SK-N-SH treated with all-trans-retinoic acid at 6 μM for 48 hours (cell line): ENCODE data around the gene RPS23.

Experiments used
- ATAC-seq: fragments of 200-7000 bp; cut with Tn5 transposase; 3 replicates; pipeline ENCODE4 v1.9.1; 2020; ENCODE audit warnings: mild to moderate bottlenecking, moderate library complexity
- ARNTL ChIP-seq: fragments of 450-650 bp; formaldehyde crosslinking; IDR thresholded peaks from 2 replicates; pipeline ENCODE4 v1.5.0; 2020; ENCODE audit warnings: low read depth, mild to moderate bottlenecking, moderate library complexity, borderline replicate concordance
- ESRRG ChIP-seq: fragments of 250-450 bp; sonication (Bioruptor Pico); IDR thresholded peaks from 2 replicates; pipeline ENCODE4 v1.6.1; 2021; ENCODE audit warnings: mild to moderate bottlenecking
- GLIS3 ChIP-seq: fragments of 250-450 bp; sonication (Bioruptor Pico); IDR thresholded peaks from 2 replicates; pipeline ENCODE4 v1.5.0; 2020; ENCODE audit warnings: mild to moderate bottlenecking, moderate library complexity
- ISL1 ChIP-seq: fragments of 250-450 bp; sonication (Bioruptor Pico); IDR thresholded peaks from 2 replicates; pipeline ENCODE4 v2.1.2; 2022; ENCODE audit warnings: mild to moderate bottlenecking, moderate library complexity
- PPARA ChIP-seq: fragments of 250-450 bp; sonication (Bioruptor Pico); IDR thresholded peaks from 2 replicates; pipeline ENCODE4 v1.5.0; 2020; ENCODE audit warnings: mild to moderate bottlenecking, borderline replicate concordance
- RARB ChIP-seq: fragments of 250-450 bp; sonication (Bioruptor Pico); IDR thresholded peaks from 2 replicates; pipeline ENCODE4 v1.8.0; 2021; ENCODE audit warnings: mild to moderate bottlenecking, moderate library complexity
- TCF4 ChIP-seq: fragments of 250-450 bp; sonication (Bioruptor Pico); IDR thresholded peaks from 2 replicates; pipeline ENCODE4 v1.8.0; 2021; ENCODE audit warnings: mild to moderate bottlenecking, moderate library complexity, borderline replicate concordance
- TOX ChIP-seq: fragments of 250-450 bp; sonication (Bioruptor Pico); IDR thresholded peaks from 2 replicates; pipeline ENCODE4 v1.8.0; 2021; ENCODE audit warnings: mild to moderate bottlenecking, moderate library complexity, borderline replicate concordance
- ZC3H10 ChIP-seq: fragments of 250-450 bp; sonication (Bioruptor Pico); IDR thresholded peaks from 2 replicates; pipeline ENCODE4 v1.5.1; 2021; ENCODE audit warnings: mild to moderate bottlenecking, moderate library complexity
- ZFP3 ChIP-seq: fragments of 250-450 bp; sonication (Bioruptor Pico); IDR thresholded peaks from 2 replicates; pipeline ENCODE4 v1.5.0; 2020; ENCODE audit warnings: mild to moderate bottlenecking, moderate library complexity
- ZFP30 ChIP-seq: fragments of 450-650 bp; formaldehyde crosslinking; IDR thresholded peaks from 2 replicates; pipeline ENCODE4 v1.5.0; 2022; ENCODE audit warnings: mild to moderate bottlenecking, moderate library complexity
- ZNF565 ChIP-seq: fragments of 450-650 bp; formaldehyde crosslinking; conservative IDR thresholded peaks from 2 replicates; pipeline ENCODE4 v1.5.0; 2020; ENCODE audit warnings: low read depth, mild to moderate bottlenecking, moderate library complexity
- ZNF70 ChIP-seq: fragments of 450-650 bp; formaldehyde crosslinking; IDR thresholded peaks from 2 replicates; pipeline ENCODE4 v1.5.0; 2020; ENCODE audit warnings: mild to moderate bottlenecking, moderate library complexity
- ZNF8 ChIP-seq: fragments of 450-650 bp; formaldehyde crosslinking; IDR thresholded peaks from 2 replicates; pipeline ENCODE4 v1.5.0; 2020; ENCODE audit warnings: mild to moderate bottlenecking, moderate library complexity
- TF ChIP-seq, protein P1 (sequence below): fragments of 250-450 bp; sonication (Bioruptor Pico); IDR thresholded peaks from 2 replicates; pipeline ENCODE4 v1.5.0; 2020; ENCODE audit warnings: mild to moderate bottlenecking, moderate library complexity
- TF ChIP-seq, protein P2 (sequence below): fragments of 250-450 bp; sonication (Bioruptor Pico); IDR thresholded peaks from 2 replicates; pipeline ENCODE4 v1.5.1; 2021; ENCODE audit warnings: mild to moderate bottlenecking, moderate library complexity
- TF ChIP-seq, protein P3 (sequence below): fragments of 250-450 bp; sonication (Bioruptor Pico); IDR thresholded peaks from 2 replicates; pipeline ENCODE4 v1.8.0; 2021; ENCODE audit warnings: low read depth, mild to moderate bottlenecking, moderate library complexity, borderline replicate concordance
- TF ChIP-seq, protein P4 (sequence below): fragments of 250-450 bp; sonication (Bioruptor Pico); IDR thresholded peaks from 2 replicates; pipeline ENCODE4 v1.5.1; 2020; ENCODE audit warnings: low read depth, mild to moderate bottlenecking, moderate library complexity
- TF ChIP-seq, protein P5 (sequence below): fragments of 250-450 bp; sonication (Bioruptor Pico); IDR thresholded peaks from 2 replicates; pipeline ENCODE4 v1.8.0; 2020; ENCODE audit warnings: mild to moderate bottlenecking, moderate library complexity, borderline replicate concordance

Gene RPS23

DNA sequence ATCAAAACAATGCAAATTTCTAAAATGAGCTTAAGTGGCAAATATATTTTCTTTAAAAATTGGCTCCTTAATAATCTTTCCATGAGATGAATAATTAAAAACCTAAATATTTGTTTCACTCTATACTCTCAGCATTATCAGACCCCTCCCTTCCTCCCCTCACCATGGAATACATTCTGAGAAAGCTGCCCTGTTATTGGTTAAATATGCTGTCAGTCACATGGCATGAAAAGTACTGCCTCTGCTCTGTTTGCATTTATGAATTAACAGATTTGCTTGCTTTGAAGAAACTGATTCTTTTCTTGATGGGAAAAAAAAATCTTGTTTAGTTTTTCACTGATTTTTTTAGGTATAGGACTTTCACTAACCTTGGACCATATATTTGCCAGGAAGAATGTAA is 17.0 kb upstream of the RPS23 start:
- no peak for ATAC-seq
- TF ChIP-seq TOX (no peak), ZNF565 (CRISPR knock-in tag) (no peak), ARNTL (CRISPR knock-in tag) (no peak), ZNF70 (CRISPR knock-in tag) (no peak), GLIS3 (no peak), TCF4 (CRISPR knock-in tag) (no peak), ZC3H10 (no peak), ZFP30 (no peak), ZFP3 (CRISPR knock-in tag) (no peak), ISL1 (CRISPR knock-in tag) (no peak), RARB (CRISPR knock-in tag) (no peak), ESRRG (CRISPR knock-in tag) (no peak)
- TF ChIP-seq, protein P1, sequence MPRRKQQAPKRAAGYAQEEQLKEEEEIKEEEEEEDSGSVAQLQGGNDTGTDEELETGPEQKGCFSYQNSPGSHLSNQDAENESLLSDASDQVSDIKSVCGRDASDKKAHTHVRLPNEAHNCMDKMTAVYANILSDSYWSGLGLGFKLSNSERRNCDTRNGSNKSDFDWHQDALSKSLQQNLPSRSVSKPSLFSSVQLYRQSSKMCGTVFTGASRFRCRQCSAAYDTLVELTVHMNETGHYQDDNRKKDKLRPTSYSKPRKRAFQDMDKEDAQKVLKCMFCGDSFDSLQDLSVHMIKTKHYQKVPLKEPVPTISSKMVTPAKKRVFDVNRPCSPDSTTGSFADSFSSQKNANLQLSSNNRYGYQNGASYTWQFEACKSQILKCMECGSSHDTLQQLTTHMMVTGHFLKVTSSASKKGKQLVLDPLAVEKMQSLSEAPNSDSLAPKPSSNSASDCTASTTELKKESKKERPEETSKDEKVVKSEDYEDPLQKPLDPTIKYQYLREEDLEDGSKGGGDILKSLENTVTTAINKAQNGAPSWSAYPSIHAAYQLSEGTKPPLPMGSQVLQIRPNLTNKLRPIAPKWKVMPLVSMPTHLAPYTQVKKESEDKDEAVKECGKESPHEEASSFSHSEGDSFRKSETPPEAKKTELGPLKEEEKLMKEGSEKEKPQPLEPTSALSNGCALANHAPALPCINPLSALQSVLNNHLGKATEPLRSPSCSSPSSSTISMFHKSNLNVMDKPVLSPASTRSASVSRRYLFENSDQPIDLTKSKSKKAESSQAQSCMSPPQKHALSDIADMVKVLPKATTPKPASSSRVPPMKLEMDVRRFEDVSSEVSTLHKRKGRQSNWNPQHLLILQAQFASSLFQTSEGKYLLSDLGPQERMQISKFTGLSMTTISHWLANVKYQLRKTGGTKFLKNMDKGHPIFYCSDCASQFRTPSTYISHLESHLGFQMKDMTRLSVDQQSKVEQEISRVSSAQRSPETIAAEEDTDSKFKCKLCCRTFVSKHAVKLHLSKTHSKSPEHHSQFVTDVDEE (CRISPR knock-in tag): no peak
- TF ChIP-seq, protein P2, sequence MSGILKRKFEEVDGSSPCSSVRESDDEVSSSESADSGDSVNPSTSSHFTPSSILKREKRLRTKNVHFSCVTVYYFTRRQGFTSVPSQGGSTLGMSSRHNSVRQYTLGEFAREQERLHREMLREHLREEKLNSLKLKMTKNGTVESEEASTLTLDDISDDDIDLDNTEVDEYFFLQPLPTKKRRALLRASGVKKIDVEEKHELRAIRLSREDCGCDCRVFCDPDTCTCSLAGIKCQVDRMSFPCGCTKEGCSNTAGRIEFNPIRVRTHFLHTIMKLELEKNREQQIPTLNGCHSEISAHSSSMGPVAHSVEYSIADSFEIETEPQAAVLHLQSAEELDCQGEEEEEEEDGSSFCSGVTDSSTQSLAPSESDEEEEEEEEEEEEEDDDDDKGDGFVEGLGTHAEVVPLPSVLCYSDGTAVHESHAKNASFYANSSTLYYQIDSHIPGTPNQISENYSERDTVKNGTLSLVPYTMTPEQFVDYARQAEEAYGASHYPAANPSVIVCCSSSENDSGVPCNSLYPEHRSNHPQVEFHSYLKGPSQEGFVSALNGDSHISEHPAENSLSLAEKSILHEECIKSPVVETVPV (CRISPR knock-in tag): no peak
- TF ChIP-seq, protein P3, sequence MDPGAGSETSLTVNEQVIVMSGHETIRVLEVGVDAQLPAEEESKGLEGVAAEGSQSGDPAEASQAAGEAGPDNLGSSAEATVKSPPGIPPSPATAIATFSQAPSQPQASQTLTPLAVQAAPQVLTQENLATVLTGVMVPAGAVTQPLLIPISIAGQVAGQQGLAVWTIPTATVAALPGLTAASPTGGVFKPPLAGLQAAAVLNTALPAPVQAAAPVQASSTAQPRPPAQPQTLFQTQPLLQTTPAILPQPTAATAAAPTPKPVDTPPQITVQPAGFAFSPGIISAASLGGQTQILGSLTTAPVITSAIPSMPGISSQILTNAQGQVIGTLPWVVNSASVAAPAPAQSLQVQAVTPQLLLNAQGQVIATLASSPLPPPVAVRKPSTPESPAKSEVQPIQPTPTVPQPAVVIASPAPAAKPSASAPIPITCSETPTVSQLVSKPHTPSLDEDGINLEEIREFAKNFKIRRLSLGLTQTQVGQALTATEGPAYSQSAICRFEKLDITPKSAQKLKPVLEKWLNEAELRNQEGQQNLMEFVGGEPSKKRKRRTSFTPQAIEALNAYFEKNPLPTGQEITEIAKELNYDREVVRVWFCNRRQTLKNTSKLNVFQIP: no peak
- TF ChIP-seq, protein P4, sequence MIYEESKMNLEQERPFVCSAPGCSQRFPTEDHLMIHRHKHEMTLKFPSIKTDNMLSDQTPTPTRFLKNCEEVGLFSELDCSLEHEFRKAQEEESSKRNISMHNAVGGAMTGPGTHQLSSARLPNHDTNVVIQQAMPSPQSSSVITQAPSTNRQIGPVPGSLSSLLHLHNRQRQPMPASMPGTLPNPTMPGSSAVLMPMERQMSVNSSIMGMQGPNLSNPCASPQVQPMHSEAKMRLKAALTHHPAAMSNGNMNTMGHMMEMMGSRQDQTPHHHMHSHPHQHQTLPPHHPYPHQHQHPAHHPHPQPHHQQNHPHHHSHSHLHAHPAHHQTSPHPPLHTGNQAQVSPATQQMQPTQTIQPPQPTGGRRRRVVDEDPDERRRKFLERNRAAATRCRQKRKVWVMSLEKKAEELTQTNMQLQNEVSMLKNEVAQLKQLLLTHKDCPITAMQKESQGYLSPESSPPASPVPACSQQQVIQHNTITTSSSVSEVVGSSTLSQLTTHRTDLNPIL (CRISPR knock-in tag): no peak
- TF ChIP-seq, protein P5, sequence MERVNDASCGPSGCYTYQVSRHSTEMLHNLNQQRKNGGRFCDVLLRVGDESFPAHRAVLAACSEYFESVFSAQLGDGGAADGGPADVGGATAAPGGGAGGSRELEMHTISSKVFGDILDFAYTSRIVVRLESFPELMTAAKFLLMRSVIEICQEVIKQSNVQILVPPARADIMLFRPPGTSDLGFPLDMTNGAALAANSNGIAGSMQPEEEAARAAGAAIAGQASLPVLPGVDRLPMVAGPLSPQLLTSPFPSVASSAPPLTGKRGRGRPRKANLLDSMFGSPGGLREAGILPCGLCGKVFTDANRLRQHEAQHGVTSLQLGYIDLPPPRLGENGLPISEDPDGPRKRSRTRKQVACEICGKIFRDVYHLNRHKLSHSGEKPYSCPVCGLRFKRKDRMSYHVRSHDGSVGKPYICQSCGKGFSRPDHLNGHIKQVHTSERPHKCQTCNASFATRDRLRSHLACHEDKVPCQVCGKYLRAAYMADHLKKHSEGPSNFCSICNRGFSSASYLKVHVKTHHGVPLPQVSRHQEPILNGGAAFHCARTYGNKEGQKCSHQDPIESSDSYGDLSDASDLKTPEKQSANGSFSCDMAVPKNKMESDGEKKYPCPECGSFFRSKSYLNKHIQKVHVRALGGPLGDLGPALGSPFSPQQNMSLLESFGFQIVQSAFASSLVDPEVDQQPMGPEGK (CRISPR knock-in tag): no peak

DNA sequence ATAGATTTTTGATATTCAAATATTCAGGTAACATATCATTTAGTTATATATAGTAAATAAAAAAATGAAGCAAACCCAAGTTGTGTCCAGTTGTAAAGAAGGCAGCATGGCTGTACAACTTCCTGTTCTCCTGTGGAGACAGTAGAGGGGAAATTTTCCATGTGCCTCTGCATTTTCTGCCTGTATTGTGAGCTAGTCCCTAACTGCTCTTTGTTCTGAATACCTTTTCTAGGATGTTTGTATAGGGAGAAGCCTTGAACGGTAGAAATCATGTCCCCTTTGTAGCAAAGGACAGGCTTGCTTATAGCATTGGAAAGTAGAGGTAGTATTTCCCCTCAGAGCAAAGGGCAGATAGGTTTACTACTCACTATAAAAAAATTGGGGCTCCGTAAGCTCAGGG is 13.3 kb upstream of the RPS23 start:
- TF ChIP-seq PPARA (CRISPR knock-in tag) (no peak), ARNTL (CRISPR knock-in tag) (no peak), TCF4 (CRISPR knock-in tag) (no peak)
- ATAC-seq: no peak

DNA sequence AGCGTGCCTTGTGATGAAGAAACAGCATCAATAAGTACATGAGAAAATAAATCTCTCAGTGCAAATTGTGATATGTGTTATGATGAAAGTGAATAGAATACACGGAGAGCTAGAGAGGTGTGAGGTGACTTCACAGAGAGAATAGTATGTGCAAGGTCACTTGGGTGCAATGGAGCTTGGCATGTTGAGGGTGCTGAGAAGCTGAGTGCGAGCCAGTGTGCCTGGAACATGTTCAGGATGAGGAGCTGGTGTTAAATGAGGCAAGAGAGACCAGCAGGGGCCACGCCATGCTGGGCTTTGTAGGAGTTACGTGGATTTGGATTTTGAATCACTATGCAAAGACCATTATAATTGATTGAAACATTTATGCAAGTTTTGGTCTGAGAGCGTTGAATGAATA is 12.8 kb upstream of the RPS23 start:
- ATAC-seq: no peak
- TF ChIP-seq, protein P2 (CRISPR knock-in tag): no peak
- TF ChIP-seq TOX (no peak), ZNF8 (CRISPR knock-in tag) (no peak), ISL1 (CRISPR knock-in tag) (no peak)
